ENCODE data around the gene TCTN2. TPM values are rescaled to one million over a fixed set of nuclear protein-coding genes. Genes with fewer than 3 reads are reported as not detected.

Gene TCTN2
- total and polyA plus RNA-seq, 2 of the 4 experiments (the other 2 are of a cell fraction) = 8.4 to 13.6 TPM

DNA sequence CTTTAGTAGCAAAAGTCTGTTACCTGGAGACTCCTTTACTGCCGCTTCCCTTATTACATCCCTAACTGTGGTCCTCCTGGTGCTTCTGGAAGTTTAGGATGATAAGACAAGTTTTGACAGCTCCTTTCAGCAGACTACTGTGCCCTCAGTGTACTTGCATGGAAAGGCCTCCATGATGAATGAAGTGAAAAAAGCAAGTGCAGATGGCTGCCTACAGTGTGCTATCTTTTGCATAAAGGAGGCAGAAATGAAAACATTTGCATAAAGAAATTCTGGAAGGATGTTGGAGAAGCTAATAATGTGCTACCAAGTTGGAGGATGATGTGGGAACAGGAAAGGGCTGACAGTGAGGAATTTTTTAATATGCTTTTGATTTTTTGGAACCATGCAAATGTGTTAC lies 4.5 kb downstream of the TCTN2 start:
- H3K56ac ChIP-seq (ENCODE audit: extremely low read depth, insufficient read depth, low read length) = no peak overlapping the region

More for the DNA sequence above, 4.5 kb downstream of the TCTN2 start:
- Histone ChIP-seq H3K4me3 (ENCODE audit: insufficient read depth, low read depth, low read length) (no peak overlapping the region), H3K9ac (ENCODE audit: low read depth, low read length) (no peak overlapping the region), H3K4me1 (ENCODE audit: control insufficient read depth, insufficient read depth, low read length) (0 out of 2 replicates have a peak, but pooled peaks cover 2% of the 10 kb centered on the region), H2BK20ac (ENCODE audit: low read depth, low read length) (no peak overlapping the region), H3K9me1 (ENCODE audit: insufficient read depth, low read length) (peaks cover 2% of the 10 kb centered on the region; the same call in 1 of the 2 replicates), H2BK15ac (ENCODE audit: low read depth, low read length) (no peak overlapping the region), H3K4me2 (ENCODE audit: low read depth, low read length) (no peak overlapping the region), H3K23ac (ENCODE audit: low read depth, low read length) (no peak overlapping the region), H2AFZ (replicated peaks; ENCODE audit: low read length, poor library complexity) (no peak overlapping the region), H2AK9ac (replicated peaks; ENCODE audit: low read depth, low read length, poor library complexity) (no peak overlapping the region), H4K20me1 (ENCODE audit: insufficient read depth, low read length) (no peaks in the 10 kb centered on the region), H3K36me3 (ENCODE audit: control insufficient read depth, insufficient read depth, low read length) (peaks cover 8% of the 10 kb centered on the region), H2BK120ac (ENCODE audit: low read depth, low read length) (no peak overlapping the region), H4K8ac (ENCODE audit: low read depth in 2 of 2, low read length in 2 of 2) (no peak overlapping the region), H3K27me3 (ENCODE audit: control insufficient read depth, insufficient read depth, low read length) (no peaks in the 10 kb centered on the region), H3K4ac (ENCODE audit: low read depth, low read length) (no peak overlapping the region), H3K27ac (ENCODE audit: insufficient read depth, low read length) (no peak overlapping the region), H2AK5ac (ENCODE audit: low read depth, low read length) (no peak overlapping the region), H3K14ac (replicated peaks; ENCODE audit: low read depth, low read length) (no peak overlapping the region), H4K5ac (ENCODE audit: low read depth, low read length) (no peak overlapping the region), H3K18ac (ENCODE audit: low read depth, low read length) (no peak overlapping the region), H4K91ac (ENCODE audit: insufficient read depth, low read depth, low read length) (no peak overlapping the region), H3K9me3 (ENCODE audit: control insufficient read depth, insufficient read depth, low read length) (no peaks in the 10 kb centered on the region), H3K79me1 (ENCODE audit: low read depth in 1 of 2, low read length in 2 of 2) (peaks cover 3 to 10% of the 10 kb centered on the region in 2 experiments; a peak in 2 of 4 replicates), H2BK5ac (ENCODE audit: low read depth, low read length, poor library complexity, severe bottlenecking) (no peak overlapping the region)
- DNase-seq = no peak
- no peak for TF ChIP-seq SMC3 (IDR thresholded peaks at IDR 0.05; ENCODE audit: low read depth, low read length)
- TF ChIP-seq RCOR1 (IDR thresholded peaks at IDR 0.05; ENCODE audit: insufficient replicate concordance, low read length) = no peak
- no peak for TF ChIP-seq NFE2L2 (IDR thresholded peaks at IDR 0.05; ENCODE audit: low read depth, low read length)
- TF ChIP-seq RFX5 (IDR thresholded peaks at IDR 0.05; ENCODE audit: low read depth, low read length) = no peak
- TF ChIP-seq, protein P1, sequence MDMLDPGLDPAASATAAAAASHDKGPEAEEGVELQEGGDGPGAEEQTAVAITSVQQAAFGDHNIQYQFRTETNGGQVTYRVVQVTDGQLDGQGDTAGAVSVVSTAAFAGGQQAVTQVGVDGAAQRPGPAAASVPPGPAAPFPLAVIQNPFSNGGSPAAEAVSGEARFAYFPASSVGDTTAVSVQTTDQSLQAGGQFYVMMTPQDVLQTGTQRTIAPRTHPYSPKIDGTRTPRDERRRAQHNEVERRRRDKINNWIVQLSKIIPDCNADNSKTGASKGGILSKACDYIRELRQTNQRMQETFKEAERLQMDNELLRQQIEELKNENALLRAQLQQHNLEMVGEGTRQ (IDR thresholded peaks at IDR 0.05; ENCODE audit: low read depth, low read length) = no peak
- no peak for TF ChIP-seq CEBPB (IDR thresholded peaks at IDR 0.05; ENCODE audit: low read depth, low read length)
- TF ChIP-seq BHLHE40 (IDR thresholded peaks at IDR 0.05; ENCODE audit: low read depth, low read length) = no peak
- TF ChIP-seq MAFK (IDR thresholded peaks at IDR 0.05; ENCODE audit: low read depth, low read length) = no peak
- TF ChIP-seq RAD21 (IDR thresholded peaks at IDR 0.05; ENCODE audit: low read length) = no peak
- TF ChIP-seq MAZ (IDR thresholded peaks at IDR 0.05; ENCODE audit: borderline replicate concordance, low read depth, low read length) = no peak
- no peak for TF ChIP-seq CHD1 (IDR thresholded peaks at IDR 0.05; ENCODE audit: low read depth, low read length)
- TF ChIP-seq FOS (IDR thresholded peaks at IDR 0.05; ENCODE audit: low read depth, low read length) = no peak
- TF ChIP-seq MXI1 (IDR thresholded peaks at IDR 0.05; ENCODE audit: borderline replicate concordance, low read depth, low read length) = no peak
- TF ChIP-seq, protein P2, sequence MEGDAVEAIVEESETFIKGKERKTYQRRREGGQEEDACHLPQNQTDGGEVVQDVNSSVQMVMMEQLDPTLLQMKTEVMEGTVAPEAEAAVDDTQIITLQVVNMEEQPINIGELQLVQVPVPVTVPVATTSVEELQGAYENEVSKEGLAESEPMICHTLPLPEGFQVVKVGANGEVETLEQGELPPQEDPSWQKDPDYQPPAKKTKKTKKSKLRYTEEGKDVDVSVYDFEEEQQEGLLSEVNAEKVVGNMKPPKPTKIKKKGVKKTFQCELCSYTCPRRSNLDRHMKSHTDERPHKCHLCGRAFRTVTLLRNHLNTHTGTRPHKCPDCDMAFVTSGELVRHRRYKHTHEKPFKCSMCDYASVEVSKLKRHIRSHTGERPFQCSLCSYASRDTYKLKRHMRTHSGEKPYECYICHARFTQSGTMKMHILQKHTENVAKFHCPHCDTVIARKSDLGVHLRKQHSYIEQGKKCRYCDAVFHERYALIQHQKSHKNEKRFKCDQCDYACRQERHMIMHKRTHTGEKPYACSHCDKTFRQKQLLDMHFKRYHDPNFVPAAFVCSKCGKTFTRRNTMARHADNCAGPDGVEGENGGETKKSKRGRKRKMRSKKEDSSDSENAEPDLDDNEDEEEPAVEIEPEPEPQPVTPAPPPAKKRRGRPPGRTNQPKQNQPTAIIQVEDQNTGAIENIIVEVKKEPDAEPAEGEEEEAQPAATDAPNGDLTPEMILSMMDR (conservative IDR thresholded peaks at IDR 0.05; ENCODE audit: low read depth, low read length) = no peak
- TF ChIP-seq, protein P3, sequence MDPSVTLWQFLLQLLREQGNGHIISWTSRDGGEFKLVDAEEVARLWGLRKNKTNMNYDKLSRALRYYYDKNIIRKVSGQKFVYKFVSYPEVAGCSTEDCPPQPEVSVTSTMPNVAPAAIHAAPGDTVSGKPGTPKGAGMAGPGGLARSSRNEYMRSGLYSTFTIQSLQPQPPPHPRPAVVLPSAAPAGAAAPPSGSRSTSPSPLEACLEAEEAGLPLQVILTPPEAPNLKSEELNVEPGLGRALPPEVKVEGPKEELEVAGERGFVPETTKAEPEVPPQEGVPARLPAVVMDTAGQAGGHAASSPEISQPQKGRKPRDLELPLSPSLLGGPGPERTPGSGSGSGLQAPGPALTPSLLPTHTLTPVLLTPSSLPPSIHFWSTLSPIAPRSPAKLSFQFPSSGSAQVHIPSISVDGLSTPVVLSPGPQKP (IDR thresholded peaks at IDR 0.05; ENCODE audit: borderline replicate concordance, low read depth, low read length) = no peak
- no peak for ATAC-seq (ENCODE audit: low read depth)
- no TSS peak for BruUV-seq (replicated peaks)
- in situ Hi-C loops (cut with MboI; ENCODE audit: low sequenced_read_pairs) (no loop called here), dilution Hi-C loops (cut with HindIII; ENCODE audit: low sequenced_read_pairs, unreplicated experiment) (no loop called here), intact Hi-C loops (cut with micrococcal nuclease) (no loop called here)
- ChIA-PET POLR2A (ENCODE audit: unreplicated experiment) (no interaction called here), CTCF (no interaction called here)
- no CpG with 5 or more reads among the region's 1 CpG for WGBS, 2 experiments (ENCODE audit: extremely low coverage in 2 of 2, insufficient read length in 1 of 2)

Measured in IMR-90 (cell line).